ENCODE data around the gene PRCC. TPM values are rescaled to one million over a fixed set of nuclear protein-coding genes. Genes with fewer than 3 reads are reported as not detected.

Gene PRCC
- total RNA-seq, 2 experiments from 2014 or later, result 68.7 to 99.8 TPM

GRCh38 chr1:156848461-156849150 lies 81.3 kb downstream of the PRCC start:
- DNase-seq (peak; percentile 90), ATAC-seq (peak; percentile 88)
- Mint-ChIP-seq H3K27me3 (peaks cover 50% of the 10 kb centered on the region), H3K36me3 (no peaks in the 10 kb centered on the region), H3K4me1 (peaks cover 26% of the 10 kb centered on the region), H3K9me3 (ENCODE audit: low read depth) (no peaks in the 10 kb centered on the region), H3K27ac (peak overlapping the region; percentile 8), H3K4me3 (peak overlapping the region; percentile 31)
- CTCF ChIA-PET, result interaction anchor here (0.9 to 7.0 kb wide), 12 partner anchors 7 to 159 kb away, joined by 3 to 64 read pairs (median 8); partner anchors contain the start of genes INSRR, ISG20L2, METTL25B and NTRK1

- DNase-seq, result no peak
- Mint-ChIP-seq H3K27me3 (peaks cover 48% of the 10 kb centered on the region), H3K27ac (no peak overlapping the region), H3K9me3 (ENCODE audit: low read depth) (no peaks in the 10 kb centered on the region), H3K36me3 (no peaks in the 10 kb centered on the region), H3K4me1 (peaks cover 23% of the 10 kb centered on the region), H3K4me3 (peak overlapping the region; percentile 31)
- ATAC-seq, result no peak
- CTCF ChIA-PET, result interaction anchor here (0.9 to 7.0 kb wide), 12 partner anchors 8 to 159 kb away, joined by 3 to 64 read pairs (median 8); partner anchors contain the start of genes INSRR, ISG20L2, METTL25B and NTRK1
Measured at GRCh38 chr1:156849151-156849496, 81.8 kb downstream of the PRCC start.

Other genes starting within 250 kb of the PRCC start
- gene IQGAP3, start 195.0 kb upstream of the PRCC start, total RNA-seq, result 10 to 100 TPM; 24.3 to 31.3 TPM
- 10 to 100 TPM; 12.6 to 16.9 TPM for gene TTC24, start 187.8 kb upstream of the PRCC start, total RNA-seq
- 10 to 100 TPM; 62.7 to 66.6 TPM for gene NAXE, start 175.8 kb upstream of the PRCC start, total RNA-seq
- 10 to 100 TPM; 40.5 to 50.9 TPM for gene GPATCH4, start 166.1 kb upstream of the PRCC start, total RNA-seq
- not detected for gene HAPLN2, start 148.1 kb upstream of the PRCC start, total RNA-seq
- gene BCAN, start 125.4 kb upstream of the PRCC start, total RNA-seq, result under 1 TPM in 1 of 2 experiments, not detected in 1; 0.07 TPM
- gene NES, start 90.1 kb upstream of the PRCC start, total RNA-seq, result not detected
- gene CRABP2, start 62.0 kb upstream of the PRCC start, total RNA-seq, result 1 to 10 TPM; 1.4 to 1.9 TPM
- gene METTL25B, start 39.1 kb upstream of the PRCC start, total RNA-seq, result 10 to 100 TPM; 44.0 to 49.6 TPM
- gene ISG20L2, start 38.8 kb upstream of the PRCC start, total RNA-seq, result 10 to 100 TPM; 56.0 to 70.3 TPM
- 10 to 100 TPM; 60.4 to 80.0 TPM for gene MRPL24, start 26.4 kb upstream of the PRCC start, total RNA-seq
- 100 to 1,000 TPM; 258 to 340 TPM for gene HDGF, start 15.9 kb upstream of the PRCC start, total RNA-seq
- gene SH2D2A, start 49.3 kb downstream of the PRCC start, total RNA-seq, result 100 to 1,000 TPM; 157 to 205 TPM
- under 1 TPM; 0.09 to 0.19 TPM for gene INSRR, start 91.6 kb downstream of the PRCC start, total RNA-seq
- 1 to 10 TPM; 2.8 to 8.8 TPM for gene NTRK1, start 93.3 kb downstream of the PRCC start, total RNA-seq
- gene PEAR1, start 126.2 kb downstream of the PRCC start, total RNA-seq, result not detected
- gene LRRC71, start 153.1 kb downstream of the PRCC start, total RNA-seq, result not detected

Data from activated CD8-positive, alpha-beta memory T cell treated with anti-CD3 and anti-CD28 coated beads, Interleukin-2, amount 10 ng/mL, durations not matched to agents 7 days and 5 days (primary cell).